Duodenal mucosa (tissue), 2 donors: ENCODE data around the gene ELAVL3.

ENCODE experiments used
- H3K27ac ChIP-seq: one replicate; pipeline ENCODE4 v1.7.0; 2013; ENCODE audit warnings: low read depth, low read length
- H3K27me3 ChIP-seq, 2 donors: one replicate each; pipeline ENCODE4 v1.7.0; 2013; ENCODE audit warnings: low read length in 2 of 2, control low read depth in 1 of 2; ENCODE audit not compliant: insufficient read depth in 2 of 2, control insufficient read depth in 1 of 2
- H3K36me3 ChIP-seq, 2 donors: one replicate each; pipeline ENCODE4 v1.7.0; 2013; ENCODE audit warnings: low read length in 2 of 2, control low read depth in 1 of 2; ENCODE audit not compliant: insufficient read depth in 2 of 2, control insufficient read depth in 1 of 2
- H3K4me1 ChIP-seq, 2 donors: one replicate each; pipeline ENCODE4 v1.7.0; 2013; ENCODE audit warnings: low read length in 2 of 2, control low read depth in 1 of 2; ENCODE audit not compliant: insufficient read depth in 2 of 2, control insufficient read depth in 1 of 2
- H3K4me3 ChIP-seq, 2 donors: one replicate each; pipeline ENCODE4 v1.7.0; 2013; ENCODE audit warnings: low read length in 2 of 2, low read depth in 1 of 2
- H3K9ac ChIP-seq, 2 donors: one replicate each; pipeline ENCODE4 v1.7.0; 2013; ENCODE audit warnings: low read length in 2 of 2, low read depth in 1 of 2
- H3K9me3 ChIP-seq, 2 donors: one replicate each; pipeline ENCODE4 v1.7.0; 2013; ENCODE audit warnings: low read length in 2 of 2, control low read depth in 1 of 2; ENCODE audit not compliant: control insufficient read depth in 1 of 2

ELAVL3 gene

DNA sequence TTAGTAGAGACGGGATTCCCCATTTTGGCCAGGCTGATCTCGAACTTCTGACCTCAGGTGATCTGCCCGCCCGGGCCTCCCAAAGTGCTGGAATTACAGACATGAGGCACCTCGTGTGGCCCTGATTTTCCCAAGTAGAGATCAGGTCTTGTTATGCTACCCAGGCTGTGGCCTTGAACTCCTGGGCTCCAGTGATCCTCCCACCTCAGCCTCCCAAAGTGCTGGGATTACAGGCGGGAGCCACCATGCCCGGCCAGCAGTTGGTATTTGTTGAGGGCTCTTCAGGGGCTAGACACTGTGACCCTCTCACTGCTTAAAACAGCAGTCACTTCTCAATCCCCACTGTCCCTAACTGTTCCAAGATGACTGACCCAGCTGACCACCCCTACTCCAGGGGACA lies 8.5 kb upstream of the ELAVL3 start:
- H3K4me1 ChIP-seq = peaks cover 9 to 10% of the 10 kb centered on the region in 2 donors
- no peak overlapping the region for H3K4me3 ChIP-seq
- H3K9me3 ChIP-seq = no peaks in the 10 kb centered on the region
- no peak overlapping the region for H3K9ac ChIP-seq
- H3K27ac ChIP-seq = no peak overlapping the region
- H3K36me3 ChIP-seq = peaks cover 0 to 6% of the 10 kb centered on the region in 2 donors
- no peaks in the 10 kb centered on the region for H3K27me3 ChIP-seq

DNA sequence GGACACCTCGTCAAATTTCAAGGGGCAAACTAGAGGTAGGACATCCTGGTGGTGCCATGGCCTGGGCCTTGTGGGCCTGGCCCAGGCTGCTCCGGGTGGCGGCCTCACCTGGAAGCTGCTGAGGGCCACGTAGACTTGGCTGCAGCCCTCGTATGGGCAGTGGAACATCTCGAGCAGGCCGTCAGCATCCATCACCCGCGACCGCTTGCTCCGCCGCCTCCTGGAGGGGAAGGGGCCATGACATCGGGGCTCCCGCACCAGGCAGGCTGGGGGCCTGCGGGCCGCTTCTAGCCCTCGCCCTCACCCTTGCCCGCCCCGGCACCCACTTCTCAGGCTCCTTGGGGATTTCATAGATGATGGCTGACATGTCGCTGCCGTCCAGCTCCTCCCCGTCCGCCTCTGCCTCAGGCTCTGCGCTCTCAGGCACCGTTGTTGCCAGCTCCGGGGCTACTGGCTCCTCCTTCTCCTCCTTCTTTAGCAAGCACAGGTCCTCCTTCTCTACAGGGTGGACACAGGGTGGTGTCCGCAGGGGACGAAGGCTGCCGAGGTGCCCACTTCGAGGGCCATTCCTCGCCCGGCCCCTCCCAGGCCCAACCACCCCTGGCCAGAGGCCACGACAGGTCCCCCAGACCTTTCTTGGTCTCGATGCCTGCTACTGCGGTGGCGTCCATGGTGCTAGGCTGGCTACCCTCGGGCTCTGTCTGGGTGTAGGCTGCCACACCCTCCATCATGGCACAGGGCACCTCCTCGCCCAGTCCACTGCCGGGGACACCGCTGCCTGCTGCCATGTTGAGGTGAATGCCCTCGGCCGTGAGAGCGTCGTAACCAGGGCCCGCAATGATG lies 6.0 kb upstream of the ELAVL3 start:
- H3K27ac ChIP-seq = no peak overlapping the region
- peaks cover 14 to 15% of the 10 kb centered on the region in 2 donors for H3K4me1 ChIP-seq
- no peak overlapping the region for H3K9ac ChIP-seq
- H3K4me3 ChIP-seq = no peak overlapping the region
- peaks cover 0 to 6% of the 10 kb centered on the region in 2 donors for H3K36me3 ChIP-seq
- peaks cover 10 to 11% of the 10 kb centered on the region in 2 donors for H3K27me3 ChIP-seq
- H3K9me3 ChIP-seq = no peaks in the 10 kb centered on the region

DNA sequence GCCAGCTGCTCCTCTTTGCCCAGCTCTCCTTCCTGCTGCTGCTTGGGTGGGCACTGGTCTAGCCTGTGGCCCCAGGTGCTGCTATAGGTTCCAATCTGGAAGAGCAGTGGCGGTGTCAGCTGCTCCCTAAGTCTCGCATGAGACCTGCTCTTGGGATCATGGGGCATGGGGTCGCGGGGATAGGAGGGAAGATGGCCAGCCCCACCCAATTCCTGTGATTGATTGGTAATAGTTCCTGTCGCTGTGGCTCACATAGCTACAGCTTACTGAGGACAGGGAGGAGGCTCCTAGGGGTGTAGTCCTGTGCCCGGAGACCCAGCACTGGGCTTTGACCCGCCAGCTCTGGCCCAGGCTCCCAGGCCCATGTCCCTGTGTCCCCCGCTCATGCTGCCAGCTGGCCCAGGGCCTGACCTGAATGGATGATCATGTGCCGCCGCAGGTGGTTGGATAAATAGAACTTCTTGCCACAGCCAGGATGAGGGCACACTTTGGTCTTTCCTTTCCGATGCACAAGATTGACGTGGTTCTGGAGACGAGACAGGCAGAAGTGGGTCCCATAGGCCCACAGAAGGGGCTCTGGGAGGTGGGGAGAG lies 4.5 kb upstream of the ELAVL3 start:
- Histone ChIP-seq H3K36me3 (peaks cover 0 to 6% of the 10 kb centered on the region in 2 donors), H3K27me3 (peaks cover 18 to 21% of the 10 kb centered on the region in 2 donors), H3K9ac (no peak overlapping the region), H3K9me3 (no peaks in the 10 kb centered on the region), H3K4me3 (no peak overlapping the region), H3K27ac (no peak overlapping the region), H3K4me1 (peaks cover 12 to 14% of the 10 kb centered on the region in 2 donors)

DNA sequence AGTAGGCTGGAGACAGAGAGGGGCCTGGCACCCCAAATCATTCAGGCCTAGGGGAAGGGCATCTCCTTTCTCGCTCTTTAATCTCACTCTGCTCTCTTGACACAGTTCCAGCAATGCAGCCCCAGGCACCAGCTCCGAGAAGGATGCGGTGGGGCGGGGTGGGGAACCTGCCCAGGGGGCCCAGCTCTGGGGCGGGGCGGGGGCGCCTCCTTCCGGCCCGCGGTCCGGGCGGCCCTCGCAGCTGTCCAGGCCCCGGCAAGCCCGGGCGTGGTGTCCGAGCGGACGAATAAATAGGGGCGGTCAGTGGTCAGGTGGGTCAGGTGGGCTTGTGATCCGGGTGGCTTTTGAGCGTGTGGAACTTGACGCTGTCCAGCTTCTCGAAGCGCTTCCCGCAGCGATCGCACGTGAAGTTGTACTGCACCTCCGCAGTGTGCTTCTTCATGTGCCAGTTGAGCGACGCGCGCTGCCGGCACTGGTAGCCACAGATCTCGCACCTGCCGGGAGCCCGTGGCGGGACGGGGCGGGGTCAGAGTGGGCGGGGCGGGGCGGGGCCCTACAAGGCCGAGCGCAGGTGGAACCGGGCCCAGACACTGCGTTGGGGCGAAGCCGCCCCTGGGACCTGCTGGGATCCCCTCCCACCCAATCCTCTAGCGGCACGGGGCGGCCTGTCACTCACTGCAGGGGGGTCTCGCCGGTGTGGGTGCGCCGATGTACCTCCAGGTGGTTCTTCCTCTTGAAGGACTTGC lies 2.7 kb upstream of the ELAVL3 start:
- peaks cover 18 to 28% of the 10 kb centered on the region in 2 donors for H3K27me3 ChIP-seq

DNA sequence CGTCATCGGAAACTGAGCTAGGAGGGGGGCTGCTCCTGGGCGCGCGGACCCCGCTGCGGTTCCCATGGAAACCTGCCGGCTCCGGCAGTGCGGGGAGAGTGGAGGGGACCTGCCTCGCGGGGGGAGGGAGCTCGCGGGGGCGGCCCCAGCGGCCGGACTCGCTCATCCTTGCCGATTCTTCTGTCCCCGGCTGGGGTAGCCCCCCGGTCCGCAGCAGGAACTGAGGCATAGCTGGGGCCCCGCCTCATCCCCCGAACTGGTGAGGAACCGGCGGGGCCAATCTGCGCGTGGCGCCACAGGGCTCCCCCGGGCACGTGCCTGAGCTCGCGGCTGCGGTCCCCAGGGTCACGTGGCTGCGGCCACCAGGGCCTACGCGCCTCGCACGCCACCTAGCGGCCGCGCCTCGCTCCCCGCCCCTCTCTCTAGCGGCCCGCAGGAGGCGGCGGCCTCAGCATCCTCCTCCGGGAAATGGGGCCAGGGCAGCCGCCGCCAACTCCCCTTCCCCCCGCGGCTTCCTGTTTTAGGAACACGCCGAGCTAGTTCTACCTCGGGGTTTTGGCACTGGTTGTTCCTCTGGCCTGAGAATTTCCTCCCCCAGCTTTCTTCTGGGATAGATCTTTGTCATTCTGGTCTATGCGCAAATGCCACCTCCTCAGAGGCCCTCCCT lies 1.7 kb upstream of the ELAVL3 start:
- H3K36me3 ChIP-seq = peaks cover 0 to 4% of the 10 kb centered on the region in 2 donors
- no peaks in the 10 kb centered on the region for H3K9me3 ChIP-seq
- no peak overlapping the region for H3K9ac ChIP-seq
- H3K27ac ChIP-seq = no peak overlapping the region
- H3K4me1 ChIP-seq = peaks cover 4 to 8% of the 10 kb centered on the region in 2 donors
- H3K27me3 ChIP-seq = peaks cover 22 to 28% of the 10 kb centered on the region in 2 donors
- peak overlapping the region; percentile 8 to 45 for H3K4me3 ChIP-seq

More for the DNA sequence above, 2.7 kb upstream of the ELAVL3 start:
- Histone ChIP-seq H3K4me1 (peaks cover 4 to 8% of the 10 kb centered on the region in 2 donors), H3K9ac (no peak overlapping the region), H3K27ac (no peak overlapping the region), H3K4me3 (no peak overlapping the region), H3K36me3 (peaks cover 0 to 6% of the 10 kb centered on the region in 2 donors), H3K9me3 (no peaks in the 10 kb centered on the region)

DNA sequence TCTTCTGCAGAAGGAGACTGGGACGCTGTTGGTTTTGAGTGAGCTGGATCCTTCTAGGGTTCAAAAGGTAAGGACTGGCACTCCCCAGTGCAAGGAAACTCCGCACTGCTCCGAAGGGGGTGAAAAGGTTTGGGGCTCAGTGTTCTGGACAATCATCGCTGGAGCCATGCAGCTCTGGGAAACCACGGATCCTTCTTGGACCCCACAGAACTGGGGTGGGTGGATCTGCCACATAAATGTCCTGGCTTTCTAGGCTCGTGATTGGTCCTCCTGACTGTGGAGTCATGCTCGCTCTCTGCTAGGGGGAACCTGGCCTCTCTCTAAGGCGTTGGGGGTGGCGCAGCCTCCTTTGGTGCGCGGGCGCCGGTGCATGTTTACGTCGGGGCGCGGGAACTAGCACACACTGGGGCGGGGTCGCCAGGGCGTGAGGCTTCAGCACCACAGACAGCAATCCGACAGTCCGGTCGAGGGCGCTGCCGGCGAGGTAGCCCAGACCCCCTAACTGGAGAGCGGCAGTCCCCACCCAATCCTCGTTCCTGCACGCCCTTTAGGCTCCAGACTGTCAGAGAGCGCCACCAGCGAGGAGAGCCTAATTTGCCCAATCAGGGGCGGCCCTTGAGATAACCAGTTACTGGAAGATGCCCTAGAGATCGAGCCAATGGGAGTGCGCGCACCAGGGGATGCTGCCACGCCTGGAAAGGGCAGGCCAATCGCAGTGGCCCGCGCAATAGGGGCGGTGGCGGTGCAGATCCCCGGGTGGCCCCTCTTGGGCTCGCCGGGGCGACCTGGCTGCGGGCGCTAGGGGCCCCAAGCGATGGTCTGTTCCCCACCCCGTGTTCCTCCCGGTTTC lies 913 bp upstream of the ELAVL3 start:
- Histone ChIP-seq H3K4me1 (peaks cover 4 to 8% of the 10 kb centered on the region in 2 donors), H3K9ac (no peak overlapping the region), H3K36me3 (no peaks in the 10 kb centered on the region), H3K27me3 (peaks cover 22 to 28% of the 10 kb centered on the region in 2 donors), H3K4me3 (no peak overlapping the region), H3K27ac (no peak overlapping the region), H3K9me3 (no peaks in the 10 kb centered on the region)

DNA sequence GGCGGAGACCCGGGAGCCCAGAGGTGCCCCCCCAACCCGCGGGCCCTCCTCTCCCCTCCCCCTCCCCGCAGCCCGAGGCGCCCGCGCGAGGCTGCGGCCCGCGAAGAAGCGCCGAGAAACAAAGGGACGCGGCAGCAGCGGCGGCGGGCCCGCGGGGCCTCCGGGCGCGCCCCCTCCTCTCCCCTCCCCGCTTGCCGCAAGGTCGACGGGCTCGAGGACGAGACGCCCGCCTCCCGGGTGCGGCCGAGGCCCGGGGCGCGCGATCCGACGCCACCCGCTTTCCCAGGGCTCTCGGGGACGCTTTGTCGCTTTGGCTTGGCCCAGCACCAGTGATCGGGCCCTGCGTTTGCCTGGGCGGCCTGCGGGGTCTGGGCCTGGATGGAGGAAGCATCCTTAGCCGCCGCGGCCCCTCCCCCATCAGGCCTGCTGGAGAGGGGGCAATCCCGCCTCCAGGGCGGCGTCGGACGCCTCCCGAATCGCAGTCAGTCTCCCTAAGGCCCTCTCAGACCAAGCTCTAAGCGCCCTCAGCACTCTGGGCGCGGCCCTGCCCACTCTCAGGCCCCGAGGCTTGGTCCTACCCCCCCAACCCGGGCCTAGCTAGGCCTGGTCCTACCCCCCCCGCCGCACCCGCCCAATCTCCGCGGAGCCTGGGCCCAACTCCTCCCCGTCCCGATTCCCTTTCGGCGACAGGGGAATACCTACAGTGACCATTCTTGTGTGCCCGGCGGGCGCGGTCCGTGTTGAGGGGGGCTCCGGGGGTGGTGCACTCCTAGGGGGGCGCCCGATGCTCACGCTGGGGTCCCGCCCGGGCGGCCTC lies 740 bp downstream of the ELAVL3 start:
- Histone ChIP-seq H3K27me3 (peaks cover 22 to 28% of the 10 kb centered on the region in 2 donors), H3K4me3 (no peak overlapping the region), H3K4me1 (peaks cover 4 to 8% of the 10 kb centered on the region in 2 donors), H3K9me3 (no peaks in the 10 kb centered on the region), H3K36me3 (no peaks in the 10 kb centered on the region), H3K27ac (no peak overlapping the region), H3K9ac (no peak overlapping the region)

DNA sequence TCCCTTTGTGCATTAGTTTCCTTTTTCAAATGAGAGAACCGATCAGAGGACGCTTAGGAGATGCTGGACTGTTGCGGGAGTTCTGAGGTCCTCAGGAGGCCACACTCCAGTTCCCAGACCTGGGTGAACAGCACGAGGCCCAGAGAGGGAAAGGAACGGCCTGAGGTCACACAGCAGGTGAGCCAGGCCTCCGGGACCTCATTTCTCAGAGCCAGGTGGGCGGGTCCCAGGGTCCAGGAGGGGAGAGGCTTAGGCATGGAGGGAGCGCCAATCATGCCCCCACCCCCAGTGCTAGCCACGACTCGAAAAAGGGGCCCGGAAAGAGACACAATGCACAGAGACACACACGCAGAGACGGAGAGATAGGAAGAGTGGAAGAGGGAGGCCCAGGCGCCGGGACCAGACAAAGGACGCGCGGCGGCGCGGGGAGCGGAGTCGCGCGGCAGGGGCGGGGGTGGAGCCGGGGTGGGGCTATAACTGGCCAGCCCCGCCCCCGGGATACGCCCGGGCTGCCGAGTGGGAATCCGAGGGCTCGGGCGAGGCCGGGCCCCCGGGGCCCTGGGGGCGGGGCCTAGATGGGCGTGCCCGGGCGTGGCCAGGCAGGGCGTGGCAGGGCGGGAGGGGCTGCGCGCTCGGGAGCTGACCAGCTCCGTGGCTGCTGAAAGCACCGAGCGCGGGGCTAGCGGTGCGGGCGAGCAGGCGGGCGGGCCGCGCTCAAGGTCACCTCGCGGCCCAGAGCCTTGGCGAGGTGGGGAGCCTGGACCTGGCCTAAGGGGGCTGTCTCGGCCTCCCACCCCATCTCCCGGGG lies 1.6 kb downstream of the ELAVL3 start:
- Histone ChIP-seq H3K27ac (no peak overlapping the region), H3K9ac (no peak overlapping the region), H3K4me1 (peaks cover 4 to 8% of the 10 kb centered on the region in 2 donors), H3K9me3 (no peaks in the 10 kb centered on the region), H3K36me3 (no peaks in the 10 kb centered on the region), H3K4me3 (no peak overlapping the region), H3K27me3 (peaks cover 22 to 28% of the 10 kb centered on the region in 2 donors)
